ENCODE results near the gene CHMP4A.

The CHMP4A gene, protein sequence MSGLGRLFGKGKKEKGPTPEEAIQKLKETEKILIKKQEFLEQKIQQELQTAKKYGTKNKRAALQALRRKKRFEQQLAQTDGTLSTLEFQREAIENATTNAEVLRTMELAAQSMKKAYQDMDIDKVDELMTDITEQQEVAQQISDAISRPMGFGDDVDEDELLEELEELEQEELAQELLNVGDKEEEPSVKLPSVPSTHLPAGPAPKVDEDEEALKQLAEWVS

DNA sequence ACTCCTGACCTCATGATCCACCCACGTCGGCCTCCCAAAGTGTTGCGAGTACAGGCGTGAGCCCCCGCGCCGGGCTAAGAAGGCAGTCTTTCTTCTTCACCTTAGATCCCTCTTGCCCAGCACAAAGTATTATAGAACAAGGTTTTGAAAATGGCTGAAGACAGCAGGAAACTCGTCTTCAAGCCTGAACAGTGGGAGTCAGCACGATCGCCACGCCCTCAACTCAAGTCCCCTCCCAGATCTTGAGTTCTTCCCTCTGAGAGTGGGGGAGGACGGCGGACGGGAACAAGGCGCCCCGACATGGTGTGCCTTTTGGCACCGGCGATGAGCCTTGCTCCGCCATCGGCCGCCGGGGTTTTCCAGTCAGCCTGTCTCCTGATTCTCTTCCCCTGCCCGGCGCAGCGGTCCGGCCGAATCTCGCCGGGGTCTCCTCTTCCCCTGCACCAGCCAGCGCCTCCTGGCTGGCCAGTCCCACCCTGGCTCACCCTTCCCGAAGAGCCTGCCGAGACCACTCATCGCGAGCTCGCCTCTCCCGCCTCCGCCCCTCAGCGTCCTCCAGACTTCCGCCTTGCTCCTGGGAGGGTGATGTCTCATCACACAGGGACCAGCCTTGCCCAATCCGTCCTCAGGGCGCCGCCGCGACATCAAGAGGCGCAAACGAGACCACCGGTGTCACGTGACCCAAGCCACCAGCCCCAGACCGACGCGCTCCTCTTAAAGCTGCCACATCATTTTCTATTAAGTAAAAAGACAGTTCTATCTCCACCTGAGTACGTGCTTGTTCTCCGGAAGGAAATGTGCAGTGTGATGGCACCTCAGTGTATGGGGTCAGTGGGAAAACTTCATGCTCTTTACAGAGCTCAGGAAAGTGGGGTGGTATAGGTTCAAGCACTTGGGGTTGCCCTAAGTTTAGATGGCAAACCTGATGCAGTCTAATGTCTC is at the start of gene CHMP4A:
TSS of gene CHMP4A (minus strand) at position 565 of the 942 bp plus-strand sequence. CDS start at position 516, 49 bp downstream.
- peak; percentile 22 for TF ChIP-seq CTCF (IDR thresholded peaks at IDR 0.05; ENCODE audit: low read depth, low read length)
- peak; percentile 99 for DNase-seq (ENCODE audit: low read depth in 2 of 2)
- peak within 1 kb of the TSS; percentile 79 to 81 for H3K4me3 ChIP-seq (replicated peaks in 1 of 2; ENCODE audit: low read depth in 2 of 2, low read length in 2 of 2)

DNA sequence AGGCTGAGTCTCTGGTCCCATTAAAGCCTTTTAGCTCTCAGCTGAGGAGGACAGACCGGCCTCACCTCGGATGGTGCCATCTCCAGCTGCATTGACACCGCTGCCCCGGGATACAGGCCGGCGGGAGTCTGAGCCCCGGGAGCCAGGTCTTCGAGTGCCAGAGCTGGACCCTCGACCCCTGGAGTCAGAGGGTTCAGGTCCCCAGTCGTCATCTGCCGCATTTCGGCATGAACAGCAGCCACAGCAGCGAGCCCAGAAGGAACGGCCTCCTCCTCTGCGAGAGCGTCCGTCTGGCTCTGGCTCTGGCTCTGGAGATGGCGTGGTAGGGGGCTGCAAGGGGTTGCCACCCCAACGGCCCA is 48.7 kb upstream of the CHMP4A start:
- no peak for DNase-seq (ENCODE audit: low read depth in 2 of 2)
- no peak for TF ChIP-seq CTCF (IDR thresholded peaks at IDR 0.05; ENCODE audit: low read depth, low read length)
- H3K4me3 ChIP-seq (replicated peaks in 1 of 2; ENCODE audit: low read depth in 2 of 2, low read length in 2 of 2) = no peak overlapping the region

- no peak for DNase-seq (ENCODE audit: low read depth in 2 of 2)
- H3K4me3 ChIP-seq (replicated peaks in 1 of 2; ENCODE audit: low read depth in 2 of 2, low read length in 2 of 2) = no peak overlapping the region
- TF ChIP-seq CTCF (IDR thresholded peaks at IDR 0.05; ENCODE audit: low read depth, low read length) = no peak
Measured at GRCh38 chr14:24261256-24261968, 48.1 kb upstream of the CHMP4A start.

GRCh38 chr14:24260780-24261157 is 47.5 kb upstream of the CHMP4A start:
- no peak for TF ChIP-seq CTCF (IDR thresholded peaks at IDR 0.05; ENCODE audit: low read depth, low read length)
- DNase-seq (ENCODE audit: low read depth in 2 of 2) = no peak
- H3K4me3 ChIP-seq (replicated peaks in 1 of 2; ENCODE audit: low read depth in 2 of 2, low read length in 2 of 2) = no peak overlapping the region

- no peak for DNase-seq (ENCODE audit: low read depth in 2 of 2)
- H3K4me3 ChIP-seq (replicated peaks in 1 of 2; ENCODE audit: low read depth in 2 of 2, low read length in 2 of 2) = no peak overlapping the region
- TF ChIP-seq CTCF (IDR thresholded peaks at IDR 0.05; ENCODE audit: low read depth, low read length) = no peak
Measured at GRCh38 chr14:24260026-24260779, 46.9 kb upstream of the CHMP4A start.
